ENCODE measurements around the gene SPI1.
A peak's percentile ranks its signal among the peaks of the same experiment; 100 is the strongest.

The SPI1 gene

DNA sequence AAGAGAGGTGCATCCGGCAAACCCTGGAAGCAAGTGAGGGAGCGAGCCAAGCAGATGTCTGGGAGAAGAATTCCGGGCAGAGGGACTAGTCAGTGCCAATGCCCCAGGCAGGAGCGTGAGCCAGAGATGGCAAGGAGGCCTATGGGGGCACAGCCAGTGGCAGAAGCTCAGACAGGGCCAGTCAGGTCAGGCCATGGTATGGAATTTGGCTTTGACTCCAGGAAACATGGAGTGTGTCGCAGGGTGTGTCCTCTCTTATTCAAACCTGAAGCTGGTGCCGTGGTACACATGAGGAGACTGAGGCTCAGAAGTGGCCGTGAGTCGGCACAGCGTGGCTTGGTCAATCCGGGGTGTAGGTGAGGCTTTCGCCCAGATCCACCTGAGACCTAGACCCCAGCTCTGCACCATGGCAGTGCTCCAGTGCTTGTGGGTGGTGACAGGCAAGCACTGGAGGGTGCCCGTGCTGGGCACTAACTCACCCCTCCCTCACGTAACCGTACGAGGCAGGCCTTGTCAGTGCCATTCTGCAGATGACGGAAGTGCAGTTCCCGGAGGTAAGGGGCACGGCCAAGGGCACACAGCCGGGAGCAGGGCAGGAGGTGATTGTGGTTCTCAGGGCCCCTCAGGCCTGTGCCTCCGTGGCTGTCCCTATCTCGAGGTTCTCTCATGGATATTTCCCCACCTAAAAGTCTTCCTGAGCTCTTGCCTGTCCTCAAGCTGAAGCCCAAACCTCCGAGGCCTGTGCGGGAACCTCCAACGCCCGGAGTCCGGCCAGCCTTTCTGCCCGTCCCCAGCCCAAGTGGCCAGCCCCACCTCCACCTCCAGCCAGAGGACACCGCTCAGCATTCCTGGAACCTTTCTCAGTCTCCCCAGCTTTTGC lies 10.6 kb upstream of the SPI1 start:
- DNase-seq (ENCODE audit: low read depth in 2 of 2), result no peak

DNA sequence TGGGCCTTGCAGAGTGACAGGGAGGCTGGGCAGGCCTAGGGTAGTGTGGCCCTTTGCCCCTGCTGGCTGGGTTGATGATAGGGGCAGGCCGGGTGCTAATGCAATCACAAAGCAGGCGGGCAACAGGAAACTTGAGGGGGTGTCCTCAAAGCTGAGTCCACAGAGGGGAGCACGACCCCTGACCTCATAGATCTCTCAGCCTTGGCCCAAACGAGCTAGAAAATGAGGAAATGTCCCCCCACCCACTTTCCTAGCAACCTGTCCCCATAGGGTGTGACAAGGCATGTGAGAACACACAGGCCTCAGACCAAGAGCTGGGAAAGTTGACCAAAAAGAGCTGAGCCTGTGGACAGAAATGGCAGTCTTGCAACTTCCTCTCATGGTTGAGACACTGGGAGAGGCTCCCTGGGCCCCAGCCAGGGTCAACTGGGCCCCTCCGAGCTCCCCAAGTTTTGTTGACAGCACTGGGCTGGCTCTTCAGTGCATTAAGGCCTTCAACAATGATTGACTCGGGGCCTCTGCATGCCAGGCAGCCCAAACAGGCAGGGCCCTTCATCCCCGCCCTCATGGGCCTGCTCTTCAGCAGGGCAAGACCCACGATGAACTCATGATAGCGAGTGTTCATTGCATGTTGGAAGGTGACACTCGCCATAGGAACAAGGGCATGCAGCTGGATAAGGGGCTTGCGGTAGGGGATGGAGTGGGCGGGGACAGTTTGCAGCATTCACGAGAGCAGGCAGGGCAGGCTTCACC lies 9.8 kb upstream of the SPI1 start:
- DNase-seq (ENCODE audit: low read depth in 2 of 2), result no peak

DNA sequence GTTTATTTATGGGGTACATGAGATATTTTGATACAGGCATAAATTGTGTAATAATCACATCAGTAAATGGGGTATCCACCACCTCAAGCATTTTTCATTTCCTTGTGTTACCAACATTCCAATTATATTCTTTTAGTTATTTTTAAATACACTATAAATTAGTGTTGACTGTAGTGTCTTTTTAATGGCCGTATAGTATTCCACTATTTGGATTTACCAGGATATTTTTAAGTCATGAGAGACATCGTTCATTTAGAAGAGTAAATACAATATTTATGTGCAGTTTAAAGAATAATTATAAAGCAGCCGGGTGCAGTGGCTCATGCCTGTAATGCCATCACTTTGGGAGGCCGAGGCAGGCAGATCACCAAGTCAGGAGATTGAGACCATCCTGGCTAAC lies 6.2 kb upstream of the SPI1 start:
- no peak for DNase-seq (ENCODE audit: low read depth in 2 of 2)

DNA sequence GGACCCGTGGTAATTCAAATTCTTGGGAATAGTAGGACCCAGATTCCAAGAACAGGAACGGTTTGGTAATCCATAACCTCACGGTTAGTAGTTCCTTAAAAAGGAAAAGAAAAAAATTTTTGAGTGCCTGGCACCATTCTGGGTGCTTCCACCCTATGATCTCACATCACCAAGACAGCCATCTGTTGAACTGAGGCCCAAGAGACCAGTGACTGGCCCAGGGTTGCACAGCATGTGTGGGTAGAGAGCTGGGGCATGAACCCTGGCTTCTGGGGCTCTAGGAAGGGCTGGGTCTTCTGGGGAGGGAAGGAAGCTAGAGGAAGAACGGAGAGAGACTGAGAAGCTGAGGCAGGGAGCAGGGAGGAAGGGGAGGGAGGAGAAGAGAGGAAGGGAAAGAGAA lies 4.7 kb upstream of the SPI1 start:
- DNase-seq (ENCODE audit: low read depth in 2 of 2), result no peak

DNA sequence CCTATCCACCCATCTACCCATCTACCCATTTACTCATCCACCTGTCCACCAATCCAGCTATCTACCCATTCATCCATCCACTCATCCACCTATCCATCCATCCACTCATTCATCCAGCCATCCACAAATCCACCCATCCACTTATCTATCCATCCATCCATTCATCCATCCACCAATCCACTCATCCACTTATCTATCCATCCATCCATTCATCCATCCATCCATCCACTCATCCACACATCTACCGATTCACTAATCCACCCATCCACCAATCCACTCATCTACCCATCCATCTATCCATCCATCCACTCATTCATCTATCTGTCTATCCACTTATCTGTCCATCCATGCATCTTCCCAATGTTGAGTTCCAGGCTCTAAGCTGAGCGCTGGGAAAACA lies 1.7 kb upstream of the SPI1 start:
- DNase-seq (ENCODE audit: low read depth in 2 of 2), result no peak

DNA sequence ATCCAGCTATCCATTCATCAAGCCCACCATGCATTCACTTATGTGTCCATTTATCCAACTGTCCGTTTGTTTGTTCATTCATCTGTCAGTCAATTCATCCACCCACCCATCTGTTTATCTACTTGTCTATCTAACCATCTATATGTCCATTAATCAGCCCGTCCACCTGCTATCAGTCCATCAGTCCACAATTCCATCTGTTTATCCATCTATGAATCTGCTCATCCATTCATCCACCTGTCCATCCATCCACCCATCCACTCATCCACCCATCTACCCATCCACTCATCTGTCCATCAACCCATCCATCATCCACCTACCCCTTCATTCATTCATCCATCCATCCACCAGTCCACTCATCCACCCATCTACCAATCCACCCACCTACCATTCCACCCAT lies 970 bp upstream of the SPI1 start:
- no peak for DNase-seq (ENCODE audit: low read depth in 2 of 2)

DNA sequence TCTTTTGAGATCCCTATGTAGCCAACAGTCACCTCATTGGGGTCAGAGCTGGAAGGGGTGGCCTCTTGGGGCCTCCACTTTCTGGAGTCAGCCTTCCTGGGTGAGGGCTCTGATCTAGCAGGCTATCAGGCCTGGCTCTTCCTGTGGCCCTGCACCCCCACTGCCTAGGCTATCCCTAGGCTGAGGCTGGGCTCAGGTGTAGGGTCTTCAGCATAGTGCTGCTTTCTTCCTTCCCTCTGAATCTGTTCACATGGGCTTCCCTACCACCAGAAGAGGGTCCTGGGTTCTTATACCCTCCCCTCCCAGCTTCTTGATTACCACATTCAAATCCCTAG lies 456 bp upstream of the SPI1 start:
- DNase-seq (ENCODE audit: low read depth in 2 of 2), result no peak

DNA sequence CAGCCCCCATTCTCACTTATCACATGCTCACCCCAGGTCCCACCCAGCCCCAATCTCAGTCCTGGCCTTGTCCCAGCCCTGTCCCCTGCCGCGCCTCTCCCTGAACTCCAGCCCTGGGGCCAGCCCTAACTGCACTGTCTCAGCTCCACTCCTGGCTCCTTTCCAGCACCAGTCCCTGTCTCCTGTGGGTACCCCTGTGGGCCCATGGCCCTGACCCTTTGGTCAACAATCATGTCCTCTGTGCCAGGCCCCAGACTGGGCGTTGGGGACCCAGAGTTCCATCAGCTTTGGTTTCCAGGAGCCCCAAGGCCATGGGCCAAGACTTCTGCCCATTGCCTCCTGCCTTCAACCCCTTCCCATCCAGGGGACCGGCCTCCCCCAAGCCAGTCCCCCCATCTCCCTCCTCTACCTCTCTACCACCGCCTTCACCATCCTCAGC lies 757 bp downstream of the SPI1 start:
- no peak for DNase-seq (ENCODE audit: low read depth in 2 of 2)

DNA sequence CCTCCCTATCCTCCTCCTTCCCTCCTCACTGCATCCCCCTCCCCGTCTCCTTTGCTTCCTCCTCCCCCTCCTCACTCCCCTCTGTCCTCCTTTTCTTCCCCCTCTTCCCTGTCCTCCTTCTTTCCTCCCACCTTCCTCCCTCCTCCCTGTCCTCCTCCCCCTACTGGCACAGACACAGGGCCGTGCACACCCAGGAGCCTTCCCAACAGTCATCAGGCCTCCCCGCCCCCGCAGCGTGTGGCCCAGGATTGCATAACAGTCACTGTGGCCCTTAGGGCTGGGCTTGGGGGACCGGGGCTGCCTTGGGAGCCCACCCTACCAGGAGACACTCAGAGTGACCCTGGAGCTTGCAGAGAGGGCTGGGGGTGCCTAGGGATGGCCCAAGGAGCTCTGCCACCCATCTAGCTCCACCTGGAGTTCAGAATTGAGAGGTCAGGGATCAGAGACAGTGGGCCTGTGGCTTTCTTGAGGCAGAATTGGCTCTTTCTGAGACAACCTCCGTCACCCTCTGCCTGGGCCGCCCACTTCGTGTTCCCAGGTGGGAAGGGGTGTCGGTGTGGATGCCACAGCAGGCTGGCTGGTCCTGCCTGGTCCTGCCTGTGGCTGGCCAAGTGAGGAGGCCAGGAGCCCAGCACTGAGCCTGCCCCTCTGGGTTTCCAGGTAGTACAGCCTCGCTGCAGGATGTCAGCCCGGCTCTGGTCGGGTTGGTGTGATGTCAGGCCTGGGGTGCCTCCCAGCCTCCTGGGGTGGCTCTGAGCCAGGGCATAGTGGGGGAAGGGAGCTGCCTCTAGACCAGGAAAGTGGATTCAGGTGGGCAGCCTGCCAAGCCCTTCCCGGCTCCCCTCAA lies 1.6 kb downstream of the SPI1 start:
- no peak for DNase-seq (ENCODE audit: low read depth in 2 of 2)

DNA sequence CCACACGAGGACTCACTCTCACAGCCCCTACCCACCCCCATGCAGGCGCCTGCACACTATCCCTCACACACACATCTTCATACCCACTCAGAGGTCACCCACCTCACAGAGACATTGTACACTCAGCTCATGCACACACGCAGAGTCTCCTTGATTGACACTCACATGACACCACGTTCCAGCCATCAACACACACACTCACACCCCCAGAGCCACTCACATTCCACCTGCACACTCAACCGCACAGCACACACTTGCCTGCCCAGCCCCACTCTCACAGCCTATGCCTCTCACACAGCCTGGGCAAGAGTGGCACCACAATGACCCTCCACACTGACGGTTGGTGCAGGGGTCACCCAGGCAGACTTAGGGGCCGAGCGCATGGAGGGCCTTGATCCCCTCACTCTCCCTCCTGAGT lies 2.2 kb downstream of the SPI1 start:
- no peak for DNase-seq (ENCODE audit: low read depth in 2 of 2)

DNA sequence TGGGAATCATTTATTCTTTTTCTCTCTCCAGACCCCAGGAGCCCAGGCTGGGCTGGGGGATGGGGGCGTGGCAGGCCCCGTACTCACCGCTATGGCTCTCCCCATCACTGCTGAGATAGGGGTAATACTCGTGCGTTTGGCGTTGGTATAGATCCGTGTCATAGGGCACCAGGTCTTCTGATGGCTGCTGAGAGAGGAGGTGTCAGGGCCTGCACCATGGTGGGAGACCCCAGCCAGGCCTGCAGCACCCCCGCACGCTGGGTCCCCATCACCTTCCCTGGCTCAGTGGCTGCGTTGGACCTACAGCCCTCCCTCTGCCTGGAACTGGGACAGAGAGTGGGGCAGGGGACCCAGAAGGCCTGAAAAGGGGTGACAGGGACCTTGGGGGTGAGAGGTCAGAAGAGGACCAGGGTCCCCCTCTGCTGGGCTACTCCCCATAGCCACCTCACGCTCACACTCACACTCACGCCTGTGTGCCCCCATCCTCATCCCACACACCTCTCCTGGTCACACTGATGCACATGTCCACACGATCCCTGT lies 2.7 kb downstream of the SPI1 start:
- no peak for DNase-seq (ENCODE audit: low read depth in 2 of 2)

DNA sequence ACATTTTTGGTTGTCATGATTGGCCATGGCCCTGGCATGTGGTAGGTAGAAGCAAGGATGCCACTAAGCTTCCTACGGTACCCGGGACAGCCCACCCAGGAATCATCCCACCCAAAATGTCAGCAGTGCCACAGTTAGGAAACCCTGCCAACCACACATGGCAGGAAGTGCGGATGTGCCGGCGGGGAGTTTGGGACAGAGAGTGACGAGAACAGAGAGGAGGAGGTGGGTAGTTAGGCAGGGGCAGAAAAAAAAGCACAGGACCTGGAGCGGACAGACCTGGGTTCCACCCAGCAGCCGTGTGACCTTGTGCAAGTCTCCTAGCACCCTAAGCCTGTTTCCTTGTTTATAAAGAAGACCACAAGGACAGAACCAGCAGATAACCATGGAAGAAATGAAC lies 3.3 kb downstream of the SPI1 start:
- DNase-seq (ENCODE audit: low read depth in 2 of 2), result no peak

DNA sequence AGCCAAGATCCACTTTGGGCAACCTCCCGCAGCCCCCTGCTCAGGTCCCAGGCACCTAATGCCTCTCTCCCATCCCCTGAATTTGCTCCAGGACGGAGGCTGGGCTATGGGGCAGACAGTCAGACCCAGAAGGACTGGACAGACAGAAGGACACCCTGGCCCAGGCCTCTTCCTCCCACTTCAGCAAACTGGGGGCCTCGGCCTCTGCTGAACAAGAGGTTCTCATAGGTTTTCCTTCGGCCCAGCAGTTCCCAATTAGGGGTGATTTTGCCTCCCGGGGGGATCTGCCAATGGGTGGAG lies 3.7 kb downstream of the SPI1 start:
- DNase-seq (ENCODE audit: low read depth in 2 of 2), result no peak

DNA sequence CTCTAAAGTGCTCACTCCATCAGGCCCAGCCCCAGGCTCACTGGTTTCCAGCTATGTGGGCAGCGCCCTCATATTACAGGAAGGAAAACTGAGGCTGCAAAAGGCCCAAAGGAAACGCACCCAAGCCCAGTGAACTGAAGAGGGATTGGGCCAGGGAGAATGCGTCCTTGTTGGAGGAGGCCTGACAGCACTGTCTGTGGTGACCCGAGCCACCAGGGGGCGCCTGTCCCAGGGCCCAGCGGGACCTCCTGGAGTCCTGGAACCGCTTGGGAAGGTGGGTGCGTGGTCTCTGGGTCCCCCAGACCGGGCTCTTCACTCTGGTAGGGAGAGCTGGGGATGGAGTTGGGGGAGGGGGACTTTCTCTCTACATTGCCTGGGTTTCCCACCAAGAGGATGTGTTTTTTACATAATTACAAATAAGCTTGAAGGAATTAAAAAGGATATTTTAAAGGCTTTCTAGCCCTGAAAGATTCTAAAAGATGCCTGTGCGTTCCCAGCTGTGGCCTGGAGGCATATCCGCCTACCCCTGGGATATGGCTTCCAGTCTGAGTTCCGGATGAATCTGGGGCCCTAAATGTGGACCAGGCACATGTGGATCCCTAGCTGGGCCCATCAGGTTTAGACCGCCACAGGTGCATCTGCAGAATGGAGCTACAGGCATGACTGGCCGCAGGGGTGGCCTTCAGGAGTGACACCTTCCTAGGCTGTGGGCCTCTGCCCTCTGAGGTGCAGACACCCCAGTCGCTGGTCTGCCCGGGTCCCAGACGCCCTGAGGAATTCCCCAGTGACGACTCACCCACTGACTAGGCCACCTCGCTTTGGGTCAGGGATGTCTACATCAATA lies 4.2 kb downstream of the SPI1 start:
- DNase-seq (ENCODE audit: low read depth in 2 of 2), result peak; percentile 54 to 86

DNA sequence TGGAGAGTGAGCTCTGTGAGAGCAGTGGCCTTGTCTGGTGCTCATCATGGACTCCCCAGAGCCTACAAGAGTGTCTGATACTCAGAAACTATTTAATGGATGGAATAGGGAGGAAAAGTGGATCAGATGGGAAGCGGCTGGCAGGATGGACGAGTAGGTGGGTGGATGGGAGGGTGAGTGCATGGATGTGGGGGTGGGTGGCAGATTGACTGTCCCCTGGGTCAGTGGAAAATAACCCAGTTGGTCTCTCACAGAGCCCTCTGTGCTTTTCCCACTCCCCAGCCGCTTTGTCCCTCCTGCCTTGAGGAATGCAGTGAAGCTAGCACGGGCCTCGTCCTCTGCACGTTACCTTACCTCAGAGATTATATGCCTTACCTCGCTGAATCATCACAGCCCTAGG lies 5.9 kb downstream of the SPI1 start:
- no peak for DNase-seq (ENCODE audit: low read depth in 2 of 2)

DNA sequence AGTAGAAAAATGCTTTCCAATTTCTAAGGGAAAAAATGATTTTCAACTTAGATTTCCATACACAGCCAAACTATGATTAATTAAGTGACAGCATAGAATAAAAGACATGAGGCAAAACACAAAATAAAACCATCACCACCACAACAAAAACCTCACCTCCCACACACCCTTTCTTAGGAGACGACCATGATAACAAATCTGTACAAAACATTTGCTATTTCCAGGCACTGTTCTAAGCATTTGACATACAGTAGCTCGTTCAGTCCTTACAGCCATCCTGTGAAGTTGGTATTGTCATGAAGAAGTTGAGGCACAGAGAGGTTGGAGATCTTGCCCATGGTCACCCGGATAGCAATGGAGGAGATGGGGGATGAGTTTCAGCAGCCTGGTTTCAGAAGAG lies 8.7 kb downstream of the SPI1 start:
- no peak for DNase-seq (ENCODE audit: low read depth in 2 of 2)

DNA sequence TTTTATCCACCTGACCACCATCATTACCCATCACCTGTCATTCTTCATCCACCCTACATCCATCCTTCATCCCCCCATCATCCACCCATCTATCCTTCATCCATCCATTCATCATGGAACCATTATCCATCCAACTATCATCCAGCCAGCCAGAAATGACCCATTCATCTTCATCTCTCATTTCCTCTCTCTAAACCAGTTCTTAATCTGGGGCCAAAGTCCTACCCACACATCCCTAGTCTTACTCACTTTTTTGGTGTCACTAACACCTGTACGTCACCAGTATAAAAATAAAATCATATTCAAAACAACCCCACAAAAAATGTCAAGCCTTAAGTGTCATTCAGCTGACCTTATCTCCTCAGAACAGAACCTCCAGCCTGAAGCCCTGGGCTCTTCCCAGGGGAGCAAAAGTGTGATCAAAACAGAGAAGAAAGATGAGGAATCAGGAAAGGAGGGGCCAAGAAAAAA lies 12.3 kb downstream of the SPI1 start:
- DNase-seq (ENCODE audit: low read depth in 2 of 2), result no peak

DNA sequence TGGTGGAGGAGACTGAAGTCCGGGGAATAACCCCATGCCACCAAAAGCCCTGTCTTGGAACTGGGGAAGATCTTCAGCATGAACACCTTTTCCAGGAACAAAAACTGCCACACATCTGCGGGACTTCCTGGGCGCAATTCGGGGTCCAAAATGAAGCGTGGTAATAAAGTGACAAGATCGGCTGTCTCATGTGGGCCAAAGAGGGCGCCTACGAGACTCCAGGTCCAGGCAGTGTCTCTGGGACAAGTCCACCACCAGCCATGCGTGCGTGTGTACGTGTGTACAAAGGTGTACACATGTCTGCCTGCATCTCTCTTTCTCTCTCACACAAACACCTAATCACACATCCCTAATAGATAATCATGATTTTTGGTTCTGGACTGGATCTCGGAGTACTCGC lies 16.9 kb downstream of the SPI1 start:
- no peak for DNase-seq (ENCODE audit: low read depth in 2 of 2)

DNA sequence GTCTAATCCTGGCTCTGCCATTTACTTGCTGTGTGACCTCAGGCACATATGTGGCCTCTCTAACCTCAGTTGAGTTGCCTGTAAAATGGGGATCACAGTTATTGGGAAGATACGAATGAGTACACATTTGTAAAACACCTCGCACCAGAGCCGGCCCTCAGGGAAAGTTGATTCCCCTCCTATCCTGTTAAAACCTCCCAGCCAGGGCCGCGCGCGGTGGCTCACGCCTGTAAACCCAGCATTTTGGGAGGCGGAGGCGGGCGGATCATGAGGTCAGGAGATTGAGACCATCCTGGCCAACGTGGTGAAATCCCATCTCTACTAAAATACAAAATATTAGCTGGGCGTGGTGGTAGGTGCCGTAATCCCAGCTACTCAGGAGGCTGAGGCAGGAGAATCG lies 18.0 kb downstream of the SPI1 start:
- no peak for DNase-seq (ENCODE audit: low read depth in 2 of 2)

DNA sequence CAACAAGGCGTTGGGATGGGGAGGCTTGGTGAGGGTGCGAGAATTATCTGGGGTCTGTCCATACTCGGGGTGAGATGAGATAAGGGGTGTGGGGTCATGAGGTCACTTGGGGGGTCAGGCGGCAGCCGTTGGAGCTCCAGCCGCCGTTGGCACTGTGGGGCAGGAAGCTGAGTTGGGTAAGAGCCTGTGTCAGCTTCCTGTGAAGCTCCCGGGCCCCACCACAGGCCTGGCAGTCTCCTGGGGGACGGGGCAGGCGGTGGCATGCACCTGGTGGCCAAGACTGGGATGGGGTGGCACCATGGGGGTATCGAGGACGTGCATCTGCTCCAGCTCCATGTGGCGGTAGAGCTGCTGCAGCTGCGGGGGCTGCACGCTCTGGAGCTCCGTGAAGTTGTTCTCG lies 18.8 kb downstream of the SPI1 start:
- no peak for DNase-seq (ENCODE audit: low read depth in 2 of 2)

DNA sequence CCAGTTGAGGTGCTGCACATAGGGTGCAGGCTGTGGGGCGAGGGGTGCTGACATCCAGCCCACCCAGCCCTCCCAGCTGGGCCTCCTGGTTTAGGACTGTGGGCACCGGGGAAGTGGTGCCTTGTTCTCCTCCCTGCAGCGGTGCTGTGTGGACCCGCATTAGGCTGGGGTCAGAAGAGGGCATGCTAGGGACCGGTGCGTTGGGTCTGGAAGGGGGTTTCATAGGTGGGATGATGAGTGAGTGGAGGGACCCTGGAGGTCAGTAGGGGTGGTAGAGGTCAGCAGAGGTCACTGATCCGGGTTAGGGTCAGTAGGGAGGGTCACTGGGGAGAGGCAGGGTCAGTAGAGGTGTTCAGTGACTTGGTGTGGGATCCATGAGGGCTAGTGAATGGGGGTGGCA lies 19.2 kb downstream of the SPI1 start:
- DNase-seq (ENCODE audit: low read depth in 2 of 2), result no peak

DNA sequence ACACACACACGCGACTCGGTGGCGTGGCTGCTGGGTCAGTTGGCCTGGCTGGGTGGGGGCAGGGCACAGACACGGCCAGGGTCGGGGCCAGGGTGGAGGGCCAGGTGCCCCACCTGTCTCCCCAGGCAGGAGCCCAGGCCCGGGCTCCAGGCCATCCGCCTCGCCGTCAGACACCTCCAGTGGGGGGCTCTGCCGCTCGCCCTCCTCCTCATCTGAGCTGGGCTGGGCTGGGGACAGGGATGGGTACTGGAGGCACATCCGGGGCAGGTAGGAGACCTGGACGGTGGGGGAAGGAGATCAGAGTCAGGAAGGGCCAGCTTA lies 19.7 kb downstream of the SPI1 start:
- DNase-seq (ENCODE audit: low read depth in 2 of 2), result no peak
